Endothelial cell of umbilical vein (primary cell): Measurements from ENCODE around the gene AQP1.

ENCODE experiments used
- EZH2 ChIP-seq: IDR thresholded peaks from 2 replicates; pipeline ENCODE4 v1.6.1; 2012; ENCODE audit warnings: borderline replicate concordance, low read depth, mild to moderate bottlenecking, moderate library complexity, low read length, inconsistent platforms; ENCODE audit not compliant: severe bottlenecking
- FOS ChIP-seq: IDR thresholded peaks from 2 replicates; pipeline ENCODE4 v1.6.1; 2011; ENCODE audit warnings: mild to moderate bottlenecking, low read length, moderate library complexity, borderline replicate concordance; ENCODE audit not compliant: insufficient read depth
- POLR2A ChIP-seq: IDR thresholded peaks from 2 replicates; pipeline ENCODE4 v1.6.1; 2012; ENCODE audit warnings: low read depth, mild to moderate bottlenecking, control low read depth, low read length
- POLR2AphosphoS5 ChIP-seq: IDR thresholded peaks from 2 replicates; pipeline ENCODE4 v1.6.1; 2012; ENCODE audit warnings: low read depth, mild to moderate bottlenecking, control low read depth, low read length, moderate library complexity; ENCODE audit not compliant: insufficient read depth
- TF ChIP-seq, protein P1 (sequence below), 2 donors: IDR thresholded peaks; 1 replicate in 1 of 2; 2 replicates in 1 of 2; pipeline ENCODE4 v1.5.1; 2011; ENCODE audit warnings: low read length in 2 of 2, mild to moderate bottlenecking in 2 of 2, moderate library complexity in 2 of 2, control low read depth in 1 of 2, inconsistent platforms in 1 of 2, low read depth in 1 of 2; ENCODE audit not compliant: insufficient read depth in 1 of 2; ENCODE audit errors: extremely low read depth in 1 of 2
- TF ChIP-seq, protein P2 (sequence below): IDR thresholded peaks from 2 replicates; pipeline ENCODE4 v1.6.1; 2011; ENCODE audit not compliant: insufficient read depth, insufficient read length

DNA sequence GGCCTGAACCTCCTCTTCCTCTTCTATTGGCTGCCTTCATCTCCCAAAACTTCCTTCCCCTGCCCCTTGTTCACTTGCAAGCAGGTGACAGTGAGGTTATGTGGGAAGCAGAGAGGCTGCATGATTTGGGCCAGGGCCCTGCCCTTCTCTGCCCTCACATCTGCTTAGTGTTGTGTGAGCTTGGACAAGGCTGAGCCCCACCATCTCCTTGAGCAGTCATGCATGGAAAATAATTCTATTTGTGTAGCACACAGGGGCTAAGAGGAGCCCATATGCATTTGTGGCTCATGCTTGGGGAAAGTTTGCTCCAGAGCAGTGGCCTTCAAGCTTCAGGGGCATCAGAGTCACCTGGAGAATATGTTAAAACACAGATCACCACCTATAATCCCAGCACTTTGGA lies 26.8 kb upstream of the AQP1 start:
- TF ChIP-seq, protein P1, sequence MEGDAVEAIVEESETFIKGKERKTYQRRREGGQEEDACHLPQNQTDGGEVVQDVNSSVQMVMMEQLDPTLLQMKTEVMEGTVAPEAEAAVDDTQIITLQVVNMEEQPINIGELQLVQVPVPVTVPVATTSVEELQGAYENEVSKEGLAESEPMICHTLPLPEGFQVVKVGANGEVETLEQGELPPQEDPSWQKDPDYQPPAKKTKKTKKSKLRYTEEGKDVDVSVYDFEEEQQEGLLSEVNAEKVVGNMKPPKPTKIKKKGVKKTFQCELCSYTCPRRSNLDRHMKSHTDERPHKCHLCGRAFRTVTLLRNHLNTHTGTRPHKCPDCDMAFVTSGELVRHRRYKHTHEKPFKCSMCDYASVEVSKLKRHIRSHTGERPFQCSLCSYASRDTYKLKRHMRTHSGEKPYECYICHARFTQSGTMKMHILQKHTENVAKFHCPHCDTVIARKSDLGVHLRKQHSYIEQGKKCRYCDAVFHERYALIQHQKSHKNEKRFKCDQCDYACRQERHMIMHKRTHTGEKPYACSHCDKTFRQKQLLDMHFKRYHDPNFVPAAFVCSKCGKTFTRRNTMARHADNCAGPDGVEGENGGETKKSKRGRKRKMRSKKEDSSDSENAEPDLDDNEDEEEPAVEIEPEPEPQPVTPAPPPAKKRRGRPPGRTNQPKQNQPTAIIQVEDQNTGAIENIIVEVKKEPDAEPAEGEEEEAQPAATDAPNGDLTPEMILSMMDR (IDR thresholded peaks at IDR 0.05; ENCODE audit: extremely low read depth in 1 of 2, insufficient read depth in 1 of 2, low read depth in 1 of 2, low read length in 2 of 2) = no peak
- TF ChIP-seq, protein P2, sequence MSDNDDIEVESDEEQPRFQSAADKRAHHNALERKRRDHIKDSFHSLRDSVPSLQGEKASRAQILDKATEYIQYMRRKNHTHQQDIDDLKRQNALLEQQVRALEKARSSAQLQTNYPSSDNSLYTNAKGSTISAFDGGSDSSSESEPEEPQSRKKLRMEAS = no peak
- TF ChIP-seq EZH2 (no peak), POLR2AphosphoS5 (no peak), POLR2A (no peak), FOS (no peak)
